GM12878 (cell line): ENCODE data around the gene TMEM14A. TPM values are rescaled to one million over a fixed set of nuclear protein-coding genes. Genes with fewer than 3 reads are reported as not detected.

Source experiments
- ATAC-seq: fragments of 200-7000 bp; cut with Tn5 transposase; 3 replicates; pipeline ENCODE4 v1.9.1; 2020; ENCODE audit warnings: mild to moderate bottlenecking, moderate library complexity
- BruUV-seq: library from RNA; stranded (reverse); fragments of 400-500 nt; replicated peaks from 2 replicates; lab custom pipeline; 2021; lab: Mats Ljungman, UMichigan
- CTCF ChIA-PET: fragments of 300-600 bp; sonication (Branson Sonifier 250); formaldehyde crosslinking; extraction: SDS; loops from one replicate; lab custom pipeline; 2021; ENCODE audit warnings: inconsistent platforms; lab: Yijun Ruan, JAX
- POLR2A ChIA-PET: fragments of 350-600 bp; formaldehyde crosslinking; extraction: SDS; loops from one replicate; lab custom pipeline; 2021; ENCODE audit warnings: inconsistent platforms; lab: Charles Lee
- RAD21 ChIA-PET: fragments of 300-600 bp; sonication (Branson Sonifier 250); formaldehyde crosslinking; loops from one replicate; lab custom pipeline; 2023; ENCODE audit warnings: antibody characterized with exemption; ENCODE audit not compliant: unreplicated experiment; lab: Charles Lee
- SMC1A ChIA-PET: fragments of 300-600 bp; sonication (Branson Sonifier 250); formaldehyde crosslinking; loops from one replicate; lab custom pipeline; 2023; ENCODE audit not compliant: unreplicated experiment, uncharacterized antibody; lab: Charles Lee
- DNase-seq: peaks from one replicate; pipeline ENCODE4 v3.0.0-alpha.2; 2011; ENCODE audit warnings: low read depth, low spot score
- FAIRE-seq: peaks from 3 replicates; lab custom pipeline; 2011; peaks lifted over from hg19 to GRCh38; lab: Jason Lieb, UNC
- H2AFZ ChIP-seq: 2 replicates; pipeline ENCODE4 v1.6.0; 2011; ENCODE audit warnings: low read depth, low read length, control low read depth; ENCODE audit not compliant: control insufficient read depth
- H3K27ac ChIP-seq: 2 replicates; pipeline ENCODE4 v1.5.1; 2011; ENCODE audit warnings: control low read depth; ENCODE audit not compliant: control insufficient read depth, insufficient read depth
- H3K27me3 ChIP-seq, 2 experiments: replicated peaks in 1 of 2; 2 replicates each; pipeline versions ENCODE4 v1.6.0 to v1.6.1; 2011; ENCODE audit warnings: low read length in 1 of 2; ENCODE audit not compliant: control insufficient read depth in 2 of 2, insufficient read depth in 2 of 2
- H3K36me3 ChIP-seq, 2 experiments: 2 replicates each; pipeline ENCODE4 v1.5.1; 2011; ENCODE audit warnings: low read length in 1 of 2; ENCODE audit not compliant: control insufficient read depth in 2 of 2, insufficient read depth in 2 of 2
- H3K4me1 ChIP-seq: 2 replicates; pipeline ENCODE4 v1.6.1; 2011; ENCODE audit warnings: mild to moderate bottlenecking, low read length, moderate library complexity, mixed read lengths; ENCODE audit not compliant: control insufficient read depth, insufficient read depth
- H3K4me2 ChIP-seq: 2 replicates; pipeline ENCODE4 v1.6.0; 2011; ENCODE audit warnings: control low read depth; ENCODE audit not compliant: control insufficient read depth, insufficient read depth
- H3K4me3 ChIP-seq: fragments of 200-600 bp; sonication (generic); 2 replicates; pipeline ENCODE4 v1.5.1; 2016
- H3K79me2 ChIP-seq: 2 replicates; pipeline ENCODE4 v1.6.0; 2011; ENCODE audit warnings: low read length; ENCODE audit not compliant: control insufficient read depth, insufficient read depth
- H3K9ac ChIP-seq: 2 replicates; pipeline ENCODE4 v1.8.0; 2011; ENCODE audit warnings: low read length, control low read depth, mixed read lengths; ENCODE audit not compliant: control insufficient read depth, insufficient read depth
- H3K9me3 ChIP-seq: replicated peaks from 3 replicates; pipeline ENCODE4 v1.5.1; 2011; ENCODE audit warnings: mild to moderate bottlenecking, low read length; ENCODE audit not compliant: control insufficient read depth, insufficient read depth
- H4K20me1 ChIP-seq: 2 replicates; pipeline ENCODE4 v1.6.0; 2011; ENCODE audit not compliant: control insufficient read depth, insufficient read depth
- GABPA ChIP-seq: IDR thresholded peaks from 2 replicates; pipeline ENCODE4 v1.6.1; 2014; ENCODE audit warnings: antibody characterized with exemption, low read depth, mild to moderate bottlenecking, inconsistent platforms
- KAT2A ChIP-seq: conservative IDR thresholded peaks from 2 replicates; pipeline ENCODE4 v1.6.1; 2011; ENCODE audit warnings: low read depth, low read length; ENCODE audit not compliant: control insufficient read depth
- MXI1 ChIP-seq: fragments of 150-350 bp; IDR thresholded peaks from 2 replicates; pipeline ENCODE4 v1.6.1; 2011; ENCODE audit warnings: low read depth, mild to moderate bottlenecking, inconsistent platforms, low read length, improper control_type of control experiment
- NR2C2 ChIP-seq: IDR thresholded peaks from 2 replicates; pipeline ENCODE4 v1.6.1; 2011; ENCODE audit warnings: borderline replicate concordance, low read depth; ENCODE audit not compliant: control insufficient read depth, insufficient read length
- POLR2A ChIP-seq: IDR thresholded peaks from 2 replicates; pipeline ENCODE4 v1.6.1; 2011; ENCODE audit warnings: low read depth, mild to moderate bottlenecking, low read length
- SREBF1 ChIP-seq: IDR thresholded peaks from 2 replicates; pipeline ENCODE4 v1.6.1; 2012; ENCODE audit warnings: mild to moderate bottlenecking, low read length
- SRF ChIP-seq, 2 experiments: IDR thresholded peaks; 2 replicates each; pipeline ENCODE4 v1.6.1; 2011; ENCODE audit warnings: low read depth in 2 of 2, low read length in 2 of 2, mild to moderate bottlenecking in 1 of 2, moderate library complexity in 1 of 2
- TCF3 ChIP-seq: IDR thresholded peaks from 2 replicates; pipeline ENCODE4 v1.6.1; 2012; ENCODE audit warnings: low read depth, mild to moderate bottlenecking, low read length, borderline replicate concordance; ENCODE audit not compliant: insufficient read depth
- ZNF384 ChIP-seq: IDR thresholded peaks from 2 replicates; pipeline ENCODE4 v1.6.1; 2012; ENCODE audit warnings: low read depth, mild to moderate bottlenecking, low read length, improper control_type of control experiment, borderline replicate concordance
- WGBS: methylation state at CpG from one replicate; pipeline ENCODE4 v1.1.6; 2016; ENCODE audit warnings: low lambda C conversion rate; ENCODE audit not compliant: insufficient replicate concordance, insufficient coverage; ENCODE audit errors: missing lambda C conversion rate; 5-methylcytosine and 5-hydroxymethylcytosine counted together
- in situ Hi-C: fragments of 300-500 bp; cut with MboI; formaldehyde crosslinking; loops from 9 replicates; pipeline ENCODE4 v1.14.3; 2018; ENCODE audit warnings: mixed read lengths
- intact Hi-C: fragments of 100-400 bp; cut with micrococcal nuclease; formaldehyde crosslinking; loops from one replicate; pipeline ENCODE4 v1.14.2; 2022; ENCODE audit not compliant: unreplicated experiment
- polyA plus RNA-seq, 11 experiments: library from polyadenylated mRNA; depleted of rRNA in 4 of 11; unstranded in 6 of 11; stranded (reverse) in 5 of 11; fragments of >200 nt; fragmentation: Nextera tagmentation in 4 of 11; fragmentation: Illumina TruSeq in 1 of 11; extraction: Ambion mirVana in 4 of 11; extraction: Trizol in 1 of 11; gene quantifications; 1 replicate in 1 of 11; 2 replicates in 10 of 11; pipeline versions ENCODE4 v1.2.1 to v1.2.3, GENCODE V29; 2011 to 2016; ENCODE audit warnings: inconsistent platforms in 2 of 11, missing spikeins in 2 of 11, low read depth in 1 of 11
- total RNA-seq, 4 experiments: library from RNA; depleted of rRNA in 3 of 4; stranded (reverse); fragments of >200 nt in 3 of 4; fragmentation: Illumina TruSeq in 1 of 4; extraction: Trizol in 1 of 4; gene quantifications; 2 replicates each; pipeline versions ENCODE4 v1.2.1 to v1.2.3, GENCODE V29; 2013 to 2021
- TF ChIP-seq, protein P1 (sequence below): IDR thresholded peaks from 2 replicates; pipeline ENCODE4 v1.6.1; 2012; ENCODE audit warnings: low read length, inconsistent platforms
- TF ChIP-seq, protein P2 (sequence below): fragments of 450-650 bp; IDR thresholded peaks from 2 replicates; pipeline ENCODE4 v1.6.1; 2018; ENCODE audit warnings: mild to moderate bottlenecking, low read depth, moderate library complexity; ENCODE audit not compliant: partially characterized antibody
- TF ChIP-seq, protein P3 (sequence below): fragments of 450-650 bp; formaldehyde crosslinking; IDR thresholded peaks from 2 replicates; pipeline ENCODE4 v1.4.0; 2020; ENCODE audit warnings: mild to moderate bottlenecking, moderate library complexity
- TF ChIP-seq, protein P4 (sequence below): fragments of 450-650 bp; IDR thresholded peaks from 2 replicates; pipeline ENCODE4 v1.6.1; 2016; ENCODE audit warnings: mild to moderate bottlenecking

Gene TMEM14A
- total and polyA plus RNA-seq, 10 of the 15 experiments (the other 5 are each of a cell fraction or from before 2014, with no cell fraction given): 15.6 to 143 (median 33.1) TPM

DNA sequence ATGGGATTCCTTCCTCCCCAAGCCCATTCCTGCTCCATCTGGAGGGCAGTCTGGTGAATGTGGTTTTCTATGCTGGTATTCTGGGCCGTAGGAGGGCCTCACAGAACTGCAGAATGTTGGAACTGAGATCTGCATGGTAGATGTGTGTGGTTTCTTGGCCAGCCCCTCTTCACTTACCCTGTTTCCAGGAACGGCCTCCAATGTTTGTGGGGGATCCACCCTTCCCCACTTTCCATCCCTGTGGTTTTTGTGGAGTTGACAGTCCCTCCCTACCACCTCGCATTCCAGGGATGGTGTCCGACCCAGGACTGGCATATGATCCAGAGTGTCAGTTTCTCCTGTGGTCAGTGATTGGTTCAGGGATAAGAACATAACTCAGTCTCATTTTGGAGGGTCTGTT lies 26.7 kb upstream of the TMEM14A start:
- RAD21 ChIA-PET: no interaction called here
- ATAC-seq: no peak
- Histone ChIP-seq H3K4me3 (no peak overlapping the region), H3K27ac (no peak overlapping the region), H3K36me3 (no peaks in the 10 kb centered on the region), H3K79me2 (no peaks in the 10 kb centered on the region), H3K9me3 (no peaks in the 10 kb centered on the region), H4K20me1 (no peaks in the 10 kb centered on the region; the same call in 1 of the 2 replicates), H2AFZ (no peak overlapping the region), H3K27me3 (peaks cover 0 to 7% of the 10 kb centered on the region in 2 experiments; a peak in 3 of 4 replicates), H3K4me1 (no peaks in the 10 kb centered on the region), H3K9ac (no peak overlapping the region), H3K4me2 (no peak overlapping the region)
- SMC1A ChIA-PET: no interaction called here
- POLR2A ChIA-PET: no interaction called here
- CTCF ChIA-PET: no interaction called here
- no peak for TF ChIP-seq GABPA
- TF ChIP-seq SREBF1: no peak
- no peak for TF ChIP-seq ZNF384
- TF ChIP-seq TCF3: no peak
- TF ChIP-seq, protein P1, sequence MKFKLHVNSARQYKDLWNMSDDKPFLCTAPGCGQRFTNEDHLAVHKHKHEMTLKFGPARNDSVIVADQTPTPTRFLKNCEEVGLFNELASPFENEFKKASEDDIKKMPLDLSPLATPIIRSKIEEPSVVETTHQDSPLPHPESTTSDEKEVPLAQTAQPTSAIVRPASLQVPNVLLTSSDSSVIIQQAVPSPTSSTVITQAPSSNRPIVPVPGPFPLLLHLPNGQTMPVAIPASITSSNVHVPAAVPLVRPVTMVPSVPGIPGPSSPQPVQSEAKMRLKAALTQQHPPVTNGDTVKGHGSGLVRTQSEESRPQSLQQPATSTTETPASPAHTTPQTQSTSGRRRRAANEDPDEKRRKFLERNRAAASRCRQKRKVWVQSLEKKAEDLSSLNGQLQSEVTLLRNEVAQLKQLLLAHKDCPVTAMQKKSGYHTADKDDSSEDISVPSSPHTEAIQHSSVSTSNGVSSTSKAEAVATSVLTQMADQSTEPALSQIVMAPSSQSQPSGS: no peak
- TF ChIP-seq SRF (IDR thresholded peaks at IDR 0.05; ENCODE audit: low read depth in 2 of 2, low read length in 2 of 2): no peak
- TF ChIP-seq, protein P2, sequence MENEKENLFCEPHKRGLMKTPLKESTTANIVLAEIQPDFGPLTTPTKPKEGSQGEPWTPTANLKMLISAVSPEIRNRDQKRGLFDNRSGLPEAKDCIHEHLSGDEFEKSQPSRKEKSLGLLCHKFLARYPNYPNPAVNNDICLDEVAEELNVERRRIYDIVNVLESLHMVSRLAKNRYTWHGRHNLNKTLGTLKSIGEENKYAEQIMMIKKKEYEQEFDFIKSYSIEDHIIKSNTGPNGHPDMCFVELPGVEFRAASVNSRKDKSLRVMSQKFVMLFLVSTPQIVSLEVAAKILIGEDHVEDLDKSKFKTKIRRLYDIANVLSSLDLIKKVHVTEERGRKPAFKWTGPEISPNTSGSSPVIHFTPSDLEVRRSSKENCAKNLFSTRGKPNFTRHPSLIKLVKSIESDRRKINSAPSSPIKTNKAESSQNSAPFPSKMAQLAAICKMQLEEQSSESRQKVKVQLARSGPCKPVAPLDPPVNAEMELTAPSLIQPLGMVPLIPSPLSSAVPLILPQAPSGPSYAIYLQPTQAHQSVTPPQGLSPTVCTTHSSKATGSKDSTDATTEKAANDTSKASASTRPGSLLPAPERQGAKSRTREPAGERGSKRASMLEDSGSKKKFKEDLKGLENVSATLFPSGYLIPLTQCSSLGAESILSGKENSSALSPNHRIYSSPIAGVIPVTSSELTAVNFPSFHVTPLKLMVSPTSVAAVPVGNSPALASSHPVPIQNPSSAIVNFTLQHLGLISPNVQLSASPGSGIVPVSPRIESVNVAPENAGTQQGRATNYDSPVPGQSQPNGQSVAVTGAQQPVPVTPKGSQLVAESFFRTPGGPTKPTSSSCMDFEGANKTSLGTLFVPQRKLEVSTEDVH: no peak
- no peak for TF ChIP-seq NR2C2
- TF ChIP-seq, protein P3, sequence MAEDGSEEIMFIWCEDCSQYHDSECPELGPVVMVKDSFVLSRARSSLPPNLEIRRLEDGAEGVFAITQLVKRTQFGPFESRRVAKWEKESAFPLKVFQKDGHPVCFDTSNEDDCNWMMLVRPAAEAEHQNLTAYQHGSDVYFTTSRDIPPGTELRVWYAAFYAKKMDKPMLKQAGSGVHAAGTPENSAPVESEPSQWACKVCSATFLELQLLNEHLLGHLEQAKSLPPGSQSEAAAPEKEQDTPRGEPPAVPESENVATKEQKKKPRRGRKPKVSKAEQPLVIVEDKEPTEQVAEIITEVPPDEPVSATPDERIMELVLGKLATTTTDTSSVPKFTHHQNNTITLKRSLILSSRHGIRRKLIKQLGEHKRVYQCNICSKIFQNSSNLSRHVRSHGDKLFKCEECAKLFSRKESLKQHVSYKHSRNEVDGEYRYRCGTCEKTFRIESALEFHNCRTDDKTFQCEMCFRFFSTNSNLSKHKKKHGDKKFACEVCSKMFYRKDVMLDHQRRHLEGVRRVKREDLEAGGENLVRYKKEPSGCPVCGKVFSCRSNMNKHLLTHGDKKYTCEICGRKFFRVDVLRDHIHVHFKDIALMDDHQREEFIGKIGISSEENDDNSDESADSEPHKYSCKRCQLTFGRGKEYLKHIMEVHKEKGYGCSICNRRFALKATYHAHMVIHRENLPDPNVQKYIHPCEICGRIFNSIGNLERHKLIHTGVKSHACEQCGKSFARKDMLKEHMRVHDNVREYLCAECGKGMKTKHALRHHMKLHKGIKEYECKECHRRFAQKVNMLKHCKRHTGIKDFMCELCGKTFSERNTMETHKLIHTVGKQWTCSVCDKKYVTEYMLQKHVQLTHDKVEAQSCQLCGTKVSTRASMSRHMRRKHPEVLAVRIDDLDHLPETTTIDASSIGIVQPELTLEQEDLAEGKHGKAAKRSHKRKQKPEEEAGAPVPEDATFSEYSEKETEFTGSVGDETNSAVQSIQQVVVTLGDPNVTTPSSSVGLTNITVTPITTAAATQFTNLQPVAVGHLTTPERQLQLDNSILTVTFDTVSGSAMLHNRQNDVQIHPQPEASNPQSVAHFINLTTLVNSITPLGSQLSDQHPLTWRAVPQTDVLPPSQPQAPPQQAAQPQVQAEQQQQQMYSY (CRISPR knock-in tag): no peak
- no peak for TF ChIP-seq KAT2A
- no peak for TF ChIP-seq MXI1
- TF ChIP-seq, protein P4, sequence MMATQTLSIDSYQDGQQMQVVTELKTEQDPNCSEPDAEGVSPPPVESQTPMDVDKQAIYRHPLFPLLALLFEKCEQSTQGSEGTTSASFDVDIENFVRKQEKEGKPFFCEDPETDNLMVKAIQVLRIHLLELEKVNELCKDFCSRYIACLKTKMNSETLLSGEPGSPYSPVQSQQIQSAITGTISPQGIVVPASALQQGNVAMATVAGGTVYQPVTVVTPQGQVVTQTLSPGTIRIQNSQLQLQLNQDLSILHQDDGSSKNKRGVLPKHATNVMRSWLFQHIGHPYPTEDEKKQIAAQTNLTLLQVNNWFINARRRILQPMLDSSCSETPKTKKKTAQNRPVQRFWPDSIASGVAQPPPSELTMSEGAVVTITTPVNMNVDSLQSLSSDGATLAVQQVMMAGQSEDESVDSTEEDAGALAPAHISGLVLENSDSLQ: no peak
- no peak for TF ChIP-seq POLR2A
- in situ Hi-C loops (no loop called here), intact Hi-C loops (no loop called here)
- BruUV-seq: no TSS peak
- FAIRE-seq: no peak
- DNase-seq: no peak
- 1% methylated on average over 4 of the region's 4 CpGs for WGBS
